Activated CD8-positive, alpha-beta memory T cell treated with anti-CD3 and anti-CD28 coated beads, Interleukin-2, amount 50 U/mL, for 24 hours (primary cell): ENCODE results near the gene ZBTB16.

ENCODE experiments used
- DNase-seq: peaks from one replicate; pipeline ENCODE4 v3.0.0-alpha.2; 2020; ENCODE audit errors: extremely low read depth

ZBTB16 gene

GRCh38 chr11:114083391-114084252 is 24.1 kb downstream of the ZBTB16 start:
- DNase-seq = no peak

DNA sequence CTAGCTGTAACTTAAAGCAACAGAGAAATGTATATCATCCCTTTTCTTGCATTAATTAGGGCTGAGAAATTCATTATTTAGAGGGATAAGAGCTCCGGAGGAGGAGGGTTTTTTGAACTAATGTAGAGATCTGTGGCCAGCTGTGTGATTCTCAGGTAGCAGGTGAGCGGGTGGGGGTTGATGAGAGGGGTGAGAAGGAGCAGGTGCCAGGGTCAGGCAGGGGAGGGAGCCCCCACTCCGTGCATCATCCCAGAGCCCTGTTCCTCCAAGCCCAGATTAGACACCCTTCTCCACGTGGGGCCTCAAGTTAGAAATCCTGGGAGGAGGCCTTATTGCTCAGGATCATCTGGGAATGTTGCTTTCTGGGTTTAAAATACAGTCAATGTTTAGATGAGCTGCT is 24.9 kb downstream of the ZBTB16 start:
- no peak for DNase-seq

GRCh38 chr11:114085965-114086793 is 26.7 kb downstream of the ZBTB16 start:
- DNase-seq = no peak

GRCh38 chr11:114087025-114087424 is 27.5 kb downstream of the ZBTB16 start:
- DNase-seq = no peak

DNA sequence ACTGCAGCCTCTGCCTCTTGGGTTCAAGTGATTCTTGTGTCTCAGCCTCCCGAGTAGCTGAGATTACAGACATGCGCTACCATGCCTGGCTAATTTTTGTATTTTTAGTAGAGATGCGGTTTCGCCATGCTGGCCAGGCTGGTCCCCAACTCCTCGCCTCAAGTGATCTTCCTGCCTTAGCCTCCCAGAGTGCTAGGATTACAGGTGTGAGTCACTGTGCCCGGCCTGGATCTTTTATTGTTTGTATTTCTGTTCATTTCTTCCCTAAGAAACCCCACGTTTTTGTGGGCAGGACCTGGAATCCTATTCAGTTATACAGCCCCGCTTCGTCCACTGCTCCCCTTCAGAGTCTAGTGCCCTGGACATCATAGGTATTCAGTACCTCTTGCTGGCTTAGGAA is 28.7 kb downstream of the ZBTB16 start:
- no peak for DNase-seq

DNA sequence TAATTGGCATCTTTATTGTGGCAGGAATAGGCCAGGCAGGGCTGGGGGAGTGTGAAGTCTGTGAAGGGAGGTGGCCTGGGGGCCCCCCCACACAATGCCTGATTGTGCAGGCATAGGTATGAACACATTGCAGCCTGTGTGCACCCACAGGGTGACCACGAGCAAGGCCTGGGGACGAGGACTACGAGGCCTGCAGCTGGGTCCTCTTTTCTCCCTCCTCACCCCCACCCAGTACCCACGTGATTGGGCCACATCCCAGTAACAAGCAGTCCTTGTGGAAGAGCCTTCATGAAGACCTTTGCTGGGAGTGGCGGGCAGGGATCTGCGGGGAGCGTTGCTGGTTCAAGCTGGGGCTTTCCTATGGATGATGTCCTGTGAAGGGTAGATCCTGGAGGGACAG is 29.3 kb downstream of the ZBTB16 start:
- DNase-seq = no peak

DNA sequence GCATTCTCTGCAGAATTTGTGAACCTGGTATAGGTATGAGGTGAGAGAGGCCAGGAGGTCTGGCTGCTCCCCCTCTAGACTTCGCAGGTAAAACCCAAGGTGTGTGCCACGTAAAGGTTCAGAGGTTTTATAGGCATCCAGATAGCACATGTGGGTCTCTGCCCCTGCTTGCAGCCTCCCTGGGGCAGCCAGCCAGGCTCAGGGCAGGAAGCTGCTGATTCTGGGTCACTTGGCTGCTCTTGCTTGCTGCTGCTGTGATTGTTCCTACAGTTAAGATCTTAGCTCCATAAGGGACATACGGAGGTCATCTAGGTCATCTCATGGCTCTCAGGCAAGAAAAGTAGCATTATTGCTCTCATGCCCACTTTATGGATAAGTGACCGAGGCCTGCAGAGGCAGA is 30.2 kb downstream of the ZBTB16 start:
- DNase-seq = no peak

DNA sequence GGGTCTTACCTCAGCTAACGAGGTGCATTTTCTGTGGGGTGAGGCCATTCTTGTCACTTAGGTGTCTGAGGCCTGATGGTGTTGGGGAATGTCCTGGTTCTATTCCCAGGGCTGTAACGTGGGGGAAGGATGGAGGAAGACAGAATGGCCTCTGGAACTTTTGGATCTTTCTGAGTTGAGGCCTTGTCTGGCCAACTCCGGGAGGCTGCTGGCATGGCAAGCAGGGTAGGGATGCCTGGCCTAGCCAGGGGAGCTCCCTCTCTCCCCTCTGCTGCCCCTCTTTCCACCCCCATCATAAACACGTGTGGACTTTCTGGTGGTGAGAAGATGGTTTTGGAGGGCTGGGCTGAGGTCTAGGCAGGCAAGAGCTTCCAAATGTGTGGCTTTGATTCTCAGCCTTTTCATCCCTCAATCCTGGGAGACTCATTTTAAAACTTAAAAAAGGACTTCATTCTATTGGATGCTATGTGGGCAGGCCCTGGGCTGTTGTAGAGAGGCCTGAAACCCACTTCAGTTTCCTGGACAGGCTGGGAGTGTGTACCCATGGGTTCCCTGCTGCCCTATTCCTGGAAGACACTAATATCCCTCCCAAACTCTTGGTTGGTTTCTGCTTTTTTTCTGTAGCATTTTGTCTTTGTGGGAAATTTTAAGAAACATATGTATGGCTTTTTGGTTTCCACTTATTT is 30.9 kb downstream of the ZBTB16 start:
- no peak for DNase-seq

DNA sequence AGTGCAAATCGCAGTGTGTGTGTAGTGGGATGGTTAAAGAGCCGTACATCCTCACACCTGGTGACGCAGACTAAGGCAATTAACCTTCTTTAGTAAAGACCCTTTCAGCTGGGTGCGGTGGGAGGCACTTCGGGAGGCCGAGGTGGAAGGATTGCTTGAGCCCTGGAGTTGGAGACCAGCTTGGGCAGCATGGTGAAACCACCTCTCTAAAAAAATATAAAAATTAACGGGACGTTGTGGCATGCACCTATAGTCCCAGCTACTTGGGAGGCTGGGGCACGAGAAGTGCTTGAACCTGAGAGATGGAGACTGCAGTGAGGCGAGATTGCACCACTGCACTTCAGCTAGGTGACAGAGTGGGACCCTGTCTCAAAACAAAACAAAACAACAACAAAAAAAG is 31.5 kb downstream of the ZBTB16 start:
- DNase-seq = no peak

DNA sequence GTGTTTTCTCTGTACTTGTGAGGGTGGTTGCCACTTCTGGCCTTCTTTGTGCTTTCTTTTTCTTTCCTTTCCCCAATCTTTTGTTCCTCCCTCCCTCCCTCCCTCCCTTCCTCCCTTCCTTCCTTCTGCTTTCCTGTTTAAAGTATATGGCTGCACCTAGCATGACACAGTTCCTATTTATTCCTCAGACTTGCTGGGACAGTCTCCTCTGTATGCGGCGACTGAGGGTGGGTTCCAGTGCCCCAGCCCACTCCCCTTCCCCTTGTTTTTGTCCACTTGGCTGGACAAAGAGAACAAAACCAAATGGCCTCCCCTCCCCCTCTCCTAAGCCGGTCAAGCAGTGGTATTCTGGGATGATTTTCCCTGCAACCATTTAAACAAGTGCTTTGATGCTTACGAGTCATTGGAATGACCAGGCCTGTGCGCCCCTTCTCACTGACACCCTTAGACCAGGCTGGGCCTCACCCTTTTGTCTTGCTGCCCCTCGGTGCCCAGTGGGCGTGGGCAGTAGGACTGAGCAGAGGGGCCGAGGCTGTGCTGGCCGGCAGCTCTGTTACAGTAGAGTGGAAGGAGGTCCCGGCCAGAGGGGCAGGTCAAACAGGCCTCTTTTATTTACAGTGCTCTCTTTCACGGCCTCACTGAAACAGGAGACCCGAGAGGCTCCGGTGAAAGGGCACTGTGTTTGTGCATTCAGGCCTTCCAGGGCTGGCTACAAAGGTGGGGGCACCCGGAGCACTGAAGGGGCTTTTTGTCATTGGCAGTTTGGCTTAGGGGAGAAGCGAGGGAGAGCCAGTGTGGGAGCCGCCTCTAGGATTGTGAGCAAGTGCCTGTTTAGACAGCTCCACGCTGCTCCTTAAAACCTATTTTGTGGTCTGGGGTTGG is 32.2 kb downstream of the ZBTB16 start:
- no peak for DNase-seq

- DNase-seq = no peak
Measured at GRCh38 chr11:114092478-114092877, 33.0 kb downstream of the ZBTB16 start.

DNA sequence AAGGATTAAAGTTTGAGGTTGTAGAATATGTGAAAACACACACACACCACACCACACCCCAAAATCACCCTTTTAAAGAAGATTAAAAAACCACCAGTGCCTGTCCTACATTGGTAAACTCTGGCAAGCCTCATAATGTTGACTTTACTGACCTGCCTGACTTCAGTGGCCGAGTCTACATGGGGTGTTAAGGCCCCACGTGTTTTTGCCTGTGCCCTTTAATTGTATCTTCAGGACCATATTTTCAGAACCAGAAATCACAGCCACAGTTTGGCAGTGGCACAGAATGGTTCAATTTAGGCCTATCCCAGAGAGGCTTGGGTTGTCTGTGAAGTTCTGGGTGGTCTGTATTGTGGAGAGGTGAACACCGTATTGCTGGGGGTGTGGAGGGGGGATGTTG is 33.4 kb downstream of the ZBTB16 start:
- no peak for DNase-seq

- no peak for DNase-seq
Measured at GRCh38 chr11:114094516-114094915, 35.0 kb downstream of the ZBTB16 start.

DNA sequence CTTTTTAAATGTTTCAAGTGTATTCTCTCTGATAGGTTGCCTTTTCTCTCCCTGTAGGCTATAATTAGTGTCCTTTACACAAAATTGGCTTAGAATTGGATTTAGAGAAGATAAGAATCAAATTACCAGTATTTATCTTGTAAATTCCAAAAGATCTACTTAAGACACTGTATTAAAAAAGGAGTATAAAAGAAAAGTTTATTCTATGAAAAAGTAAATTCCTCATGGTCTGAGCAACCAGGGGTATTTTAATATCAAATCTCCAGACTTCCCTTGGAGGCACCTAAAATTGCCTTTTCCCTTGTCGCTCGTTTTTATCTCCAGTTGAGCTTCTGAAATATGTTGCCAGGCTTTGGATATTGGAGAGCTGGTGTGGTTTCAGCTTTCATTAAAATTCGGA is 36.4 kb downstream of the ZBTB16 start:
- no peak for DNase-seq

DNA sequence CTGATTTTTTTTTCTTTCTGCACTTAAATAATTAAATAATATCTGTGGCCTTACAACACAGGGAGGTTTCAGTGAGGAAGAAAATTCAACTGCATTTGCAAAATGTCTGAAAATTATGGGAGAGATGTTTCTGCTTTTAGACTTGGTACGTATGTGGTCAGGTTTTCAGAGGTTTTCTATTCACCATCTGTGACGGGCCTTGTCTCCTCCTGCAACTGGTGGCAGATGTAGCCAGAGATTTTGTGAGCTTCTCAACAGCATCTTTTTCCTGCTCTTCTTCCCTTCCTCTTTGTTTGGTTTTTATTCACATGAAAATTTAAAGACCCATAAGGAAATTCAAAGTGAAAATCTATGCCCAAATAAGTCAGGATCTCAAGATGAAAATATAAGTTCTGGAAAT is 38.3 kb downstream of the ZBTB16 start:
- DNase-seq = no peak

DNA sequence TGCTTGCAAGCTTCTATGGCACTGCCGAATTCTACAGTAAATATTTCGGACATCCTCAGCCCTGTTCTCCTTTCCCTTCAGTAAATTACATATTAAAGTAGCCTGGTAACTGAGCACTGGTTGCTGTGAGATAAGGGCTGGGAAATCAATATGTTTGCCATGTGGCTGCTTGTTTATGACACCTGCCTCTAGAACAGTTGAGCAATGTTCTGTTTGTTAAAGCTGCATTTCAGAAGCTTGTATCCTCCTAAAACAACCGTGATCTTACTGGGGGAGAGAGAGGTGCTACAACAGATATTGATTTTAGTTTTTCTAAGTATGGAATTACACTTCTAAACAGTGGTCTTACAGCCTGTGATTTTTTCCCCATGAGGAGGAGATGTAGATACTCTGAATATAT is 39.4 kb downstream of the ZBTB16 start:
- DNase-seq = no peak

- no peak for DNase-seq
Measured at GRCh38 chr11:114099392-114100178, 40.1 kb downstream of the ZBTB16 start.

DNA sequence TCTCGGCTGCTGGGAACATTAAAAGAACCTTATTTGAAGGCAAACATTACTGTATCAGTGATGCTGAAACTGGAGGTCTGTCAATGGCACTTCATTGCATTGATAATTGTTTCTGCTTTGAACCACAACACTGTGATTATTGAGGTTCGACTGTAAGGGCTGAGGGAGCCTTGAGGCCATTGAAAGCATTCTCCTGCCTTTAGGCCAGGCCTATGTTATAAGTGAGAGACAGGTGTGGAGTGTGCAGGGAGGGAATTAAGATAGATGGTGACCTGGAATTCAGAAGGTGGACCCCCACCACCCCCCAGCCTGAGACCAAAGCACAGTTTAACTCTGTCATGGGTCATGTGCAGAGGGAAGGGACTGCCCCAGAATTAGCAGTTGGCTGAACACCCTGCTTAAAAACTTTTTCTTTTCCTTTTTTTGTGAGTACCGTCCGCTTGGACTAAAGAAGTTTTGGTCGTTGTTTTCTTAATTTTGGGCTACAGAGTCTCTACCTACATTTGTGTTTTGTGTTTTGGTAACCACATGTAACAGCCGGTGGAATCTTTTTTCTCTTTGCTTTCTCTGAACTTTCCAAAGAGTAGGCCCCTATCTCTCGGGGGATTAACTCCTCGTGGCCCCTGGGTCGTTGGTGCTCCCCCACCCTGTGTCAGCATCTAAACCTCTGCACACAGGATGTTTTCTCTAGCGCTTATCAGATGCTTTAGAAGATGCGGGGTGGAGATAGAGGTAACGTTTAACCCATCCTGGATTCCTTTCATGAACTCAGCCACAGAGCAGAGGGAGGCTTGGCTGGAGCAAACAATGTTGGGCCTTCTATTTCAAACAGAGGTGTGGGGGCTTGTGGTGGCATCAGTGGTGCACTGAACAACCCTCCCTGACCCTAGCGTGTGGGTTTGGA is 43.7 kb downstream of the ZBTB16 start:
- no peak for DNase-seq

DNA sequence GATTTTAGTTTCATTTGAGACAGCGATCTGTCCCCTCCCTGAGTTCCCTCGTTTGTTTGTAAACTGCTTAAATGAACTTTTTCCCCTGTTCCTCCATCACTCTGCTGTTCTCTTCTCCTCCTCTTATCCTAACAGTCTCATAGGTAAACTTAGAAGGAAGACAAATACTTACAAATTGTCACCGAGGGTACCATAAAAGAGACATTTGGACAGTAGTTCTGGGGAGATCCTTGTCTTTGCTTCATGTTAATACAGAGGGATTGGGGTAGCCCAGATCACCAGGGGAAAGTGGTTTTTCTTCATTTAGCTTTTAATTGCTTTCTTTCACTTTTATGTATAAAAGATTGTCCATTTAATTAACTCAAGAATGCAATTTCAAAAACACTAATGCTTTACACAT is 46.1 kb downstream of the ZBTB16 start:
- no peak for DNase-seq

- no peak for DNase-seq
Measured at GRCh38 chr11:114106047-114106446, 46.5 kb downstream of the ZBTB16 start.
